Left cardiac atrium (tissue), 4 donors: Measurements from ENCODE around the gene DYNLRB1. TPM values are rescaled to one million over a fixed set of nuclear protein-coding genes. Genes with fewer than 3 reads are reported as not detected.
A peak's percentile ranks its signal among the peaks of the same experiment; 100 is the strongest.

Source experiments
- ATAC-seq, 2 donors: fragments of 200-7000 bp; cut with Tn5 transposase; one replicate each; pipeline ENCODE4 v1.9.1; 2020; ENCODE audit warnings: mild to moderate bottlenecking in 2 of 2, moderate library complexity in 2 of 2
- DNase-seq: peaks from one replicate; pipeline ENCODE4 v3.0.0-alpha.2; 2020
- intact Hi-C, 2 donors: fragments of 100-400 bp; cut with DNase I; formaldehyde crosslinking; loops; one replicate each; pipeline versions ENCODE4 v1.14.1 to v1.15.1; 2022 to 2023
- total RNA-seq, 2 donors: library from RNA; stranded (reverse); fragmentation: NEBNext Ultra II Directional; extraction: Animal tissue kit (Norgen Biotek cat#: 25700); gene quantifications; one replicate each; pipeline ENCODE4 v1.2.1, GENCODE V29; 2021
- donor health status: DM: no; HTN: yes; CAD: no.
- donor health status: DM: no; HTN: yes; CAD: no; lungs with severe emphysema.
- donor health status: DM: yes; HTN: yes; CAD: no.
- donor health status: Dilated cardiomyopathy.

The DYNLRB1 gene
- total RNA-seq, 2 donors from 2014 or later, result 138 to 141 TPM

- intact Hi-C loops, result no loop called here
- ATAC-seq (no peak), DNase-seq (no peak)
Observed at GRCh38 chr20:34546751-34547181, 30.5 kb downstream of the DYNLRB1 start.

GRCh38 chr20:34547844-34548613, 31.8 kb downstream of the DYNLRB1 start:
- intact Hi-C loops, result no loop called here
- ATAC-seq, result no peak
- no peak for DNase-seq

GRCh38 chr20:34549291-34549928, 33.2 kb downstream of the DYNLRB1 start:
- ATAC-seq (peak in 1 of 2 donors; percentile 20), DNase-seq (no peak)
- intact Hi-C loops, result no loop called here

- ATAC-seq (no peak), DNase-seq (no peak)
- intact Hi-C loops, result no loop called here
Observed at GRCh38 chr20:34549929-34550305, 33.7 kb downstream of the DYNLRB1 start.

- no peak for ATAC-seq
- no peak for DNase-seq
- intact Hi-C loops, result no loop called here
Observed at GRCh38 chr20:34552569-34552968, 36.3 kb downstream of the DYNLRB1 start.

GRCh38 chr20:34553366-34553867, 37.2 kb downstream of the DYNLRB1 start:
- intact Hi-C loops, result no loop called here
- ATAC-seq (peak in 1 of 2 donors; percentile 18), DNase-seq (no peak)

GRCh38 chr20:34557936-34558319, 41.7 kb downstream of the DYNLRB1 start:
- no peak for ATAC-seq
- DNase-seq, result no peak
- intact Hi-C loops, result no loop called here

GRCh38 chr20:34558320-34559218, 42.3 kb downstream of the DYNLRB1 start, which contains the start of gene MAP1LC3A:
TSS of gene MAP1LC3A (plus strand) at chr20:34558718. CDS start at chr20:34558869, 151 bp downstream.
- peak; percentile 98 for DNase-seq
- ATAC-seq, result peak; percentile 95 to 96
- intact Hi-C loops, result no loop called here

- intact Hi-C loops, result no loop called here
- DNase-seq (peak; percentile 42), ATAC-seq (peak; percentile 1 to 4)
Observed at GRCh38 chr20:34559311-34560140, 43.3 kb downstream of the DYNLRB1 start.

GRCh38 chr20:34560141-34560523, 43.9 kb downstream of the DYNLRB1 start:
- no peak for ATAC-seq
- intact Hi-C loops, result no loop called here
- DNase-seq, result no peak

- no peak for ATAC-seq
- DNase-seq, result no peak
- intact Hi-C loops, result no loop called here
Observed at GRCh38 chr20:34560614-34561013, 44.4 kb downstream of the DYNLRB1 start.

GRCh38 chr20:34561661-34562060, 45.4 kb downstream of the DYNLRB1 start:
- no peak for ATAC-seq
- intact Hi-C loops, result no loop called here

GRCh38 chr20:34562641-34563040, 46.4 kb downstream of the DYNLRB1 start:
- ATAC-seq, result no peak
- intact Hi-C loops, result no loop called here

More at GRCh38 chr20:34561661-34562060, 45.4 kb downstream of the DYNLRB1 start:
- no peak for DNase-seq

GRCh38 chr20:34564833-34565232, 48.6 kb downstream of the DYNLRB1 start:
- intact Hi-C loops, result no loop called here
- DNase-seq, result no peak
- peak in 1 of 2 donors; percentile 45 for ATAC-seq

More at GRCh38 chr20:34562641-34563040, 46.4 kb downstream of the DYNLRB1 start:
- DNase-seq, result no peak

- ATAC-seq (no peak), DNase-seq (no peak)
- intact Hi-C loops, result no loop called here
Observed at GRCh38 chr20:34566978-34567891, 51.0 kb downstream of the DYNLRB1 start.

GRCh38 chr20:34567892-34568865, 52.0 kb downstream of the DYNLRB1 start:
- intact Hi-C loops, result no loop called here
- ATAC-seq (no peak), DNase-seq (no peak)
